ENCODE data around the gene TESK1.
"Not testable (repeated sequence)": the region's sequence is repeated elsewhere in the genome, so short reads cannot be mapped to it uniquely, and the experiment has no call there.

TESK1 gene

DNA sequence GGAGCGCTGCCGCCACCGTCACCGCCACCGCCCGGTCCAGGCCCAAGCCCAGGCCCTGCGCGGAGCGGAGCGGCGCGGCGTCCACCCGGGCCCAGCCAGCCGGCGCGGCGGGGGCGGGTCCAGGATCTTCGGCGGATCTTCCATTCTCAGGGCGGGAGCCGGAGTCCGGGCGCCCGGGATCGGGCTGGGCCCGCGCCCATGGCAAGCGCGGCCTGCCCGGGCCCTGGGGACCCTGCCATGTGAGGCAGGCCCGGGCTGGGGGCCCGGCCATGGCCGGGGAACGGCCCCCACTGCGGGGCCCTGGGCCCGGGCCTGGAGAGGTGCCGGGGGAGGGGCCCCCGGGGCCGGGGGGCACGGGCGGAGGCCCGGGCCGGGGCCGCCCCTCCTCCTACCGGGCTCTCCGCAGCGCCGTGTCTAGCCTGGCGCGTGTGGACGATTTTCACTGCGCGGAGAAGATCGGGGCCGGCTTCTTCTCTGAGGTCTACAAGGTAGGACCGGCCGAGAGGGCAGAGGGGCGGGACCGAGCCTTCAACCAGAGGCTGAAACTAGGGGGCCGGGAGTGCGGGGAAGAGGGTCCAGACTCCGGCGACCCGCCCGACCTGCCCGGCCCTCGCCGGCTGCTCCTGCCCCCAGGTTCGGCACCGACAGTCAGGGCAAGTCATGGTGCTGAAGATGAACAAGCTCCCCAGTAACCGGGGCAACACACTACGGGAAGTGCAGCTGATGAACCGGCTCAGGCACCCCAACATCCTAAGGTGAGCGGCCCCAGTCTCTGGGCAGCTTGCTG is 482 bp downstream of the TESK1 start:
- Histone ChIP-seq H3K36me3 (ENCODE audit: control insufficient read depth, insufficient read depth, low read length) (peaks cover 21% of the 10 kb centered on the region), H3K27ac (ENCODE audit: low read depth, low read length, severe bottlenecking) (no peak overlapping the region), H3K9me3 (ENCODE audit: control insufficient read depth, low read length) (no peaks in the 10 kb centered on the region), H3K4me3 (ENCODE audit: extremely low read depth, insufficient read depth, low read length, poor library complexity, severe bottlenecking) (peak overlapping the region; percentile 61), H3K4me1 (ENCODE audit: control insufficient read depth, insufficient read depth, low read length, poor library complexity, severe bottlenecking) (no peaks in the 10 kb centered on the region)
- 0 to 1% methylated on average over 46 to 64 of the region's 76 CpGs for WGBS, 2 experiments (ENCODE audit: insufficient coverage in 2 of 2)

DNA sequence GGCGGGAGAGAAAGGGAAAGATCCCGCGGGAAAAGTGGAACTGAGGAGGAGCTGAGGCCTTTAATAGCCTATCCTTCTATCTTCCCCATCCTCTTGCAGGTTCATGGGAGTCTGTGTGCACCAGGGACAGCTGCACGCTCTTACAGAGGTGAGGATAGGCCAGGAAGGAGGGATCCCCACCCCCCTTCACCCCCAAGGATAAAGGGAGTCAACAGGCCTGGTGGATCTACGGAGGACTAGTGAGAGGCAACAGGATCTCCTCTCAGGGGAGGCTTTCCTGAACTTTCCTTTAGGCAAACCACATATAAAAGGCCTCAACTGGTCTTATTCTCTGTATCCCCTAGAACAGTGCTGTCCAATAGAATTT is 1.1 kb downstream of the TESK1 start:
- H3K9me3 ChIP-seq (ENCODE audit: control insufficient read depth, low read length): no peaks in the 10 kb centered on the region
- H3K27ac ChIP-seq (ENCODE audit: low read depth, low read length, severe bottlenecking): no peak overlapping the region
- H3K4me3 ChIP-seq (ENCODE audit: extremely low read depth, insufficient read depth, low read length, poor library complexity, severe bottlenecking): peak overlapping the region; percentile 61
- H3K36me3 ChIP-seq (ENCODE audit: control insufficient read depth, insufficient read depth, low read length): peaks cover 21% of the 10 kb centered on the region
- H3K4me1 ChIP-seq (ENCODE audit: control insufficient read depth, insufficient read depth, low read length, poor library complexity, severe bottlenecking): no peaks in the 10 kb centered on the region
- WGBS, 2 experiments (ENCODE audit: insufficient coverage in 2 of 2): 23% methylated on average over 3 of the region's 5 CpGs; no CpG with 5 or more reads in 1 of the 2 experiments

DNA sequence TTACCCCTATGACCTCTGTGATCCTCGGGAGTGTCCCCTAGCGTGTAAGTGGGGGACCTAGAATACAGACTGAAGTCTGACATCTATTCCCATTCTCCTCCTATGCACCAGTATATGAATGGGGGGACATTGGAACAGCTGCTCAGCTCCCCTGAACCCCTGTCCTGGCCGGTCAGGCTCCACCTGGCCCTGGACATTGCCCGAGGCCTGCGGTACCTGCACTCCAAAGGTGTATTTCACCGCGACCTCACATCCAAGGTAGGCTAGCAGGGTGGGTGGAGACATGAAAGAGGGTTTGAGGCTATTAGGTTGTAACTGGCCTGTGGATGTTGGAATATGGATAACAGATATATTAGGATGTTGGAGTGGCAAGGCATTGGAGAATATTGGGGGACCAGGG is 1.7 kb downstream of the TESK1 start:
- Histone ChIP-seq H3K4me3 (ENCODE audit: extremely low read depth, insufficient read depth, low read length, poor library complexity, severe bottlenecking) (peak overlapping the region; percentile 61), H3K4me1 (ENCODE audit: control insufficient read depth, insufficient read depth, low read length, poor library complexity, severe bottlenecking) (no peaks in the 10 kb centered on the region)
- WGBS, 2 experiments (ENCODE audit: insufficient coverage in 2 of 2): 99 to 100% methylated on average over 4 to 7 of the region's 7 CpGs

DNA sequence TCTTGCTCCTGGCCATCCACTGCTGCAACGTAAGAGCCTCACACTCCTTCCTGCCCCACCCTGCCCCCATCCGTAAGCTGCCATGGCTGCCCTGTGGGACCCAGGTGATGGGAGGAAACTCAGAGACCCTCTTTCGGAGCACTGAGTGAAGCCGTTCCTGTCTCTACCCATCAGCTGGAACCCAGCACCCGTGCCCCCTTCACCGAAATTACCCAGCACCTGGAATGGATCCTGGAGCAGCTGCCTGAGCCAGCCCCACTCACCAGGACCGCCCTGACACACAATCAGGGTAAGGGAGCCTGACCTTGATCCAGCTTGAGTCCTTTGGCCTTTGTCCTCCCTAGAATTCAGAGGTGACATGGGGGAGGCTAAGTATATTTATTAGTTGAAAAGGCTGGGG is 3.2 kb downstream of the TESK1 start:
- peaks cover 21% of the 10 kb centered on the region for H3K36me3 ChIP-seq (ENCODE audit: control insufficient read depth, insufficient read depth, low read length)
- H3K4me1 ChIP-seq (ENCODE audit: control insufficient read depth, insufficient read depth, low read length, poor library complexity, severe bottlenecking): no peaks in the 10 kb centered on the region
- H3K9me3 ChIP-seq (ENCODE audit: control insufficient read depth, low read length): no peaks in the 10 kb centered on the region
- H3K27ac ChIP-seq (ENCODE audit: low read depth, low read length, severe bottlenecking): no peak overlapping the region
- H3K4me3 ChIP-seq (ENCODE audit: extremely low read depth, insufficient read depth, low read length, poor library complexity, severe bottlenecking): no peak overlapping the region
- WGBS, 2 experiments (ENCODE audit: insufficient coverage in 2 of 2): 95 to 96% methylated on average over 7 of the region's 7 CpGs

More for the DNA sequence above, 1.7 kb downstream of the TESK1 start:
- peaks cover 21% of the 10 kb centered on the region for H3K36me3 ChIP-seq (ENCODE audit: control insufficient read depth, insufficient read depth, low read length)
- no peak overlapping the region for H3K27ac ChIP-seq (ENCODE audit: low read depth, low read length, severe bottlenecking)
- no peaks in the 10 kb centered on the region for H3K9me3 ChIP-seq (ENCODE audit: control insufficient read depth, low read length)

DNA sequence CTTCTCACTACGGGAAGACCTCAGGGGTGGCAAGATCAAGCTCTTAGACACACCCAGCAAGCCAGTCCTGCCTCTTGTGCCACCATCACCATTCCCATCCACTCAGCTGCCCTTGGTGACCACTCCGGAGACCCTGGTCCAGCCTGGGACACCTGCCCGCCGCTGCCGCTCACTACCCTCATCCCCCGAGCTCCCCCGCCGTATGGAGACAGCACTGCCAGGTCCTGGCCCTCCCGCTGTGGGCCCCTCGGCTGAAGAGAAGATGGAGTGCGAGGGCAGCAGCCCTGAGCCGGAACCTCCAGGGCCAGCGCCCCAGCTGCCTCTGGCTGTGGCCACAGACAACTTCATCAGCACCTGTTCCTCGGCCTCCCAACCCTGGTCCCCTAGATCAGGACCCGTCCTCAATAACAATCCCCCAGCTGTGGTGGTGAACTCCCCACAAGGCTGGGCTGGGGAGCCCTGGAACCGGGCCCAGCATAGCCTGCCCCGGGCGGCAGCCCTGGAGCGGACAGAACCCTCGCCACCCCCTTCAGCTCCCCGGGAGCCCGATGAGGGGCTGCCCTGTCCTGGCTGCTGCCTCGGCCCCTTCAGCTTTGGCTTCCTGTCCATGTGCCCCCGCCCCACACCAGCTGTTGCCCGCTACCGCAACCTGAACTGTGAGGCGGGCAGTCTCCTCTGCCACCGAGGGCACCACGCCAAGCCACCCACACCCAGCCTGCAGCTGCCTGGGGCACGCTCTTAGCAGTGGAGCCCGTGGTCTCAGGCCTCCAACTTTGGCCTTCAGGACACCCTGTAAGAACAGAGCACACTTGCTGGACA is 4.1 kb downstream of the TESK1 start:
- Histone ChIP-seq H3K4me1 (ENCODE audit: control insufficient read depth, insufficient read depth, low read length, poor library complexity, severe bottlenecking) (no peaks in the 10 kb centered on the region), H3K27ac (ENCODE audit: low read depth, low read length, severe bottlenecking) (no peak overlapping the region), H3K4me3 (ENCODE audit: extremely low read depth, insufficient read depth, low read length, poor library complexity, severe bottlenecking) (no peak overlapping the region), H3K36me3 (ENCODE audit: control insufficient read depth, insufficient read depth, low read length) (peaks cover 21% of the 10 kb centered on the region), H3K9me3 (ENCODE audit: control insufficient read depth, low read length) (no peaks in the 10 kb centered on the region)
- 93 to 94% methylated on average over 23 to 28 of the region's 31 CpGs for WGBS, 2 experiments (ENCODE audit: insufficient coverage in 2 of 2)

DNA sequence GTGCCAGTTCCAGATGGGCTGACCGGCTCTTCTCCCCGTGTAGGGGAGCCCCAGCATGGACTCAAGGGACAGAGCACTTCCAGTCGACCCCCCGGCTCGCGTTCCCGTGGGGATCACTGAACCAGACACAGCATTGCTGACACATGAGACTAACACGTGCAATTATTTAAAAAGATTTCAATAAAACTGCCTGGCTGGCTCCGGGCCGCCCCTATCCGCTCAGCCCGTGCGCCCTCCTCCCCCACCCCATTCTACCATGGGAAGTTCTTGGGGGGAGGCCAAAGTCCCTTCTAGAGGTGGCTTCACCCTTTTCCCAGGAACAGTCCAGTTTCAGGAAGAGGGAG is 4.7 kb downstream of the TESK1 start:
- Histone ChIP-seq H3K4me1 (ENCODE audit: control insufficient read depth, insufficient read depth, low read length, poor library complexity, severe bottlenecking) (no peaks in the 10 kb centered on the region), H3K36me3 (ENCODE audit: control insufficient read depth, insufficient read depth, low read length) (peaks cover 21% of the 10 kb centered on the region), H3K27ac (ENCODE audit: low read depth, low read length, severe bottlenecking) (no peak overlapping the region), H3K4me3 (ENCODE audit: extremely low read depth, insufficient read depth, low read length, poor library complexity, severe bottlenecking) (no peak overlapping the region), H3K9me3 (ENCODE audit: control insufficient read depth, low read length) (no peaks in the 10 kb centered on the region)
- WGBS, 2 experiments (ENCODE audit: insufficient coverage in 2 of 2): 91 to 97% methylated on average over 8 of the region's 13 CpGs

DNA sequence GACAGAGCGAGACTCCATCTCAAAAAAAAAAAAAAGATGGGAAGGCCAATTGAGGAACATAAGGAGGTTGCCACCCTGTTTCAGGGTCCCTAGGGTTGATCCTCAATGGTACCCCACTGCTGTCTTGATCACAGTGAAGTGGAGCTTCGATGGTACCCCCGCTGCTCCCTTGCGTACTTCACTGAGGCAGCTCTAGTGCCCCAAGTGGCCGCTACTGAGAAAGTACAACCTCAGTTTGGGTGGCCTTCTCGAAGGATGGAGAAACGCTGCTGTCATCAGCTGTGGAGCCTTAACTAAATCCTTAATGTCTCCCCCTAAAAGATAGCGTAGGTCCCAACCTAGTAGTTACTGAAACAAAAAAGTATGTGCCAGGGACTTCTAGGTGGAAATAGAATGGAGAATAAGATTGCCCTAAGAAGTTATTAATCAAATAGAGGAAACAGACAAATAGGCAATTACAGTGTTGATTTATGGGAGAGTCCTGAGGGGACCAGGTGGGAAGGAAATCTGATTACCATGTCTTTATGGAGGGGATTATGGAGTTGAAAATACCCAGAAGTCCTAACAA is 6.3 kb downstream of the TESK1 start:
- WGBS, 2 experiments (ENCODE audit: insufficient coverage in 2 of 2): 33 to 44% methylated on average over 3 to 4 of the region's 8 CpGs

DNA sequence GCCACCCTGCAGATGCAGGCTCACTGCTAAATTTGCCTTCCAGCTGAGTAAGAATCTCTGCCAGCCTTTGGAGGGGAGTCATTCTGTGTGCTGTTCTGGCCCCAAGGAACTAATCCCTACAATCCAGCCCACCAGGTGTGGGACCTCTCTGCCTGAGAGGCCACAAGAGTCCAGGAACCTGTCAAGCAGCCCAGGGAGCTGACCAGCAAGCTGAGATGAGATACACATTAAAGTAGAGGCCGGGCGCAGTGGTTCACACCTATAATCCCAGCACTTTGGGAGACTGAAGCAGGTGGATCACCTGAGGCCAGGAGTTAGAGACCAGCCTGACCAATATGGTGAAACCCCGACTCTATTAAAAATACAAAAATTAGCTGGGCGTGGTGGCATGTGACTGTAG is 7.0 kb downstream of the TESK1 start:
- H3K9me3 ChIP-seq (ENCODE audit: control insufficient read depth, low read length); H3K4me3 ChIP-seq (ENCODE audit: extremely low read depth, insufficient read depth, low read length, poor library complexity, severe bottlenecking); H3K27ac ChIP-seq (ENCODE audit: low read depth, low read length, severe bottlenecking); H3K4me1 ChIP-seq (ENCODE audit: control insufficient read depth, insufficient read depth, low read length, poor library complexity, severe bottlenecking): not testable (repeated sequence)
- WGBS, 2 experiments (ENCODE audit: insufficient coverage in 2 of 2): 89 to 96% methylated on average over 3 to 4 of the region's 4 CpGs
- H3K36me3 ChIP-seq (ENCODE audit: control insufficient read depth, insufficient read depth, low read length): peaks cover 21% of the 10 kb centered on the region

More for the DNA sequence above, 6.3 kb downstream of the TESK1 start:
- peaks cover 21% of the 10 kb centered on the region for H3K36me3 ChIP-seq (ENCODE audit: control insufficient read depth, insufficient read depth, low read length)
- no peaks in the 10 kb centered on the region for H3K9me3 ChIP-seq (ENCODE audit: control insufficient read depth, low read length)
- no peak overlapping the region for H3K27ac ChIP-seq (ENCODE audit: low read depth, low read length, severe bottlenecking)
- no peak overlapping the region for H3K4me3 ChIP-seq (ENCODE audit: extremely low read depth, insufficient read depth, low read length, poor library complexity, severe bottlenecking)
- H3K4me1 ChIP-seq (ENCODE audit: control insufficient read depth, insufficient read depth, low read length, poor library complexity, severe bottlenecking): no peaks in the 10 kb centered on the region

DNA sequence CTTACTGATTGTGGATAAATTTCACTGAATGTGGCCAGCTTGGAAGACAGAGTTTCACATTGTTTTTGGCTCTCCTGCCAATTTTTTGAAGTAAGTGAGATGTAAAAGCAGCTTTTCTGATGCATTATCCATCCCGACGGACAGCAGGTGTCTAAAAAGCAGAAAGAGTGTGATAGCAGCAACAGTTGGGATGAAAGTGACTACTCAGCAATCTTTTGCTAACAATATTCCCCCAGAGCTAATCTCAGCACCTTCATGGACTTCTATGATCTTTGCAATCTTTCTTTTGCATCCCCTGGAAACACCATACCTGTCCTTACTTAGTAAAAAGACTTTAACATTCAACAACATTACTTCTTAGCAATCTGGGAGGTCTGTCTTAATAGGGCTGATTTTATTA is 7.8 kb downstream of the TESK1 start:
- Histone ChIP-seq H3K4me1 (ENCODE audit: control insufficient read depth, insufficient read depth, low read length, poor library complexity, severe bottlenecking) (no peaks in the 10 kb centered on the region), H3K4me3 (ENCODE audit: extremely low read depth, insufficient read depth, low read length, poor library complexity, severe bottlenecking) (no peak overlapping the region), H3K9me3 (ENCODE audit: control insufficient read depth, low read length) (no peaks in the 10 kb centered on the region), H3K36me3 (ENCODE audit: control insufficient read depth, insufficient read depth, low read length) (peaks cover 13% of the 10 kb centered on the region), H3K27ac (ENCODE audit: low read depth, low read length, severe bottlenecking) (no peak overlapping the region)
- 79 to 100% methylated on average over 2 of the region's 2 CpGs for WGBS, 2 experiments (ENCODE audit: insufficient coverage in 2 of 2)

DNA sequence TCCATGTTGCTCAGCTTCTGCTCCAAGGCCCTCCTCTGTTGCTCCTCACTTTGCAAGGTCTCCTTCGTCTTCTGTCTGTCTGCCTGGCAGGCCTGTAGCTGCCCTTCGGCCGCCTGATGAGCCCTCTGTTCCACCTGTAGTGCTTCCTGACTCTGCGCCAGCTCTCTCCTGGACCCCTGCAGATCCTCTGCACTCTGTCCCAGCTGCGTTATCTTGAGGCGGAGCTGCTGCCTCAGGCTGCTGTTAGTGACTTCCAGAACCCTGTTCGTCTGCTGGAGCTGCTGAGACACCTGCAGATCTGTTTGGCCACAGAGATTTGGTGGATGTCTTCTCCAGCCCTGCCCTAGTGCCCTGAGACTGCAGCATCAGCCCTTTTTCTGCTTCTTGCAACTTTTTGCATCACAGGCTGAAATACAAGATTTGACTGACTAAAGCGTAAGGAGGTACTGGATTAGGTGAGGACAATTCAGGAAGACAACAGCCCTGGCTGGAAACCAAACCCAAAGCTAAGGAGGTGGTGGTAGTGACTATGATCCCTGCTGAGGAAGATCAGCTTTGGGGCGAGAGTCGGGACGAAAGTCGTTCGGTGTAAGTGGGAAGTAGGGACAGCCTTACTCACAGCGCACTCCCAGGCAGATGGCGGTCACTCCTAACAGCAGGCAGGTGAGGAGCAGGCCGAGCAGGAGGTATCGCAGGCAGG is 11.1 kb downstream of the TESK1 start:
- no peaks in the 10 kb centered on the region for H3K36me3 ChIP-seq (ENCODE audit: control insufficient read depth, insufficient read depth, low read length)
- WGBS, 2 experiments (ENCODE audit: insufficient coverage in 2 of 2): 78 to 82% methylated on average over 13 to 14 of the region's 17 CpGs

More for the DNA sequence above, 11.1 kb downstream of the TESK1 start:
- Histone ChIP-seq H3K4me1 (ENCODE audit: control insufficient read depth, insufficient read depth, low read length, poor library complexity, severe bottlenecking) (no peaks in the 10 kb centered on the region), H3K9me3 (ENCODE audit: control insufficient read depth, low read length) (no peaks in the 10 kb centered on the region), H3K4me3 (ENCODE audit: extremely low read depth, insufficient read depth, low read length, poor library complexity, severe bottlenecking) (no peak overlapping the region), H3K27ac (ENCODE audit: low read depth, low read length, severe bottlenecking) (no peak overlapping the region)
